GM21367 (cell line): ENCODE measurements around the gene C6orf15.

ENCODE experiments used
- ATAC-seq: cut with Tn5 transposase; IDR thresholded peaks from one replicate; pipeline ENCODE4 v1.9.1; 2021; ENCODE audit not compliant: unreplicated experiment

Gene C6orf15

GRCh38 chr6:31131595-31131994, 19.2 kb upstream of the C6orf15 start:
- no peak for ATAC-seq

DNA sequence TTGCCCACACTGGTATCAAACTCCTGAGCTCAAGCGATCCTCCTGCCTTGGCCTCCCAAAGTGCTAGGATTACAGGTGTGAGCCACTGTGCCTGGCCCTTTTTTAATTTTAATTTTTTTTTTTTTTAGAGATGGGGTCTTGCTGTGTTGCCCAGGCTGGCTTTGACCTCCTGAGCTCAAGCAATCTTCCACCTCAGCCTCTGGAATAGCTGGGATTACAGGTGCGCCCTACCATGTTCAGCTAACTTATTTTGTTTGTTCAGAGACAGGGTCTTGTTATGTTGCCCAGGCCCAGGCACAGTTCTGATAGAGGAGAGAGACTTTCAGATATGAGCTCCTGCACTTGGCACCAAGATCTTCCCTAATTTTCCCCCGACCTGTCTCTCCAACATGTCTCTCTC, 18.4 kb upstream of the C6orf15 start:
- ATAC-seq = no peak

- ATAC-seq = no peak
These were observed 16.8 kb upstream of the C6orf15 start for GRCh38 chr6:31129130-31129529.

DNA sequence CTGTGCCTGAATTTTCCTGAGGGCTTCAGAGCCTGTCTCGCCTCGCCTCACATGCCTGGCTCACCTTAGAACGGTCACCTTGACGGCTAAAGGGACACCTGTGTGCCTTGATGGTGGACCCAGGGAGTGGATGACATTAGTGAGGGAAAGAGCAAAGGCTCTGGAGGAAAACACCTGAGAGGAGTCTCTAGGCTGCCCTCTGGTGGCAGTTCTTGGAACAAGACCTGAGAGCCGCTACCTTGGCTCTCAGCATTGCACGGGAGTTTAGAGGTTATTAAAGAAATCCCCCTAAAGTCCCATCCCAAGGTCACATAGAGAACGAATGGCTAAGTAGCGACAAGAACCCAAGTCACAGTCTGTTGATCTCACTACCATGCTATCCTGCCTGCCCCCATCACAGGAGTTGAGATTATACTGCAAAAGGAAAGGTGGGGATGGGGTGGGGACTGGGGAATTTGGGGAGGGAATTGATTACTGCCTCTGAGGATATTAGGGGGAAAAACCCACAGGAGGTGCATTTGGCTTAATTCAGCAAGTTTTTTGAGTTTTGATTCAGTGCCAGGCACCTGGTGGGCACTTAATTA, 15.8 kb upstream of the C6orf15 start:
- ATAC-seq = no peak

- no peak for ATAC-seq
These were observed 14.2 kb upstream of the C6orf15 start for GRCh38 chr6:31126396-31127175.

DNA sequence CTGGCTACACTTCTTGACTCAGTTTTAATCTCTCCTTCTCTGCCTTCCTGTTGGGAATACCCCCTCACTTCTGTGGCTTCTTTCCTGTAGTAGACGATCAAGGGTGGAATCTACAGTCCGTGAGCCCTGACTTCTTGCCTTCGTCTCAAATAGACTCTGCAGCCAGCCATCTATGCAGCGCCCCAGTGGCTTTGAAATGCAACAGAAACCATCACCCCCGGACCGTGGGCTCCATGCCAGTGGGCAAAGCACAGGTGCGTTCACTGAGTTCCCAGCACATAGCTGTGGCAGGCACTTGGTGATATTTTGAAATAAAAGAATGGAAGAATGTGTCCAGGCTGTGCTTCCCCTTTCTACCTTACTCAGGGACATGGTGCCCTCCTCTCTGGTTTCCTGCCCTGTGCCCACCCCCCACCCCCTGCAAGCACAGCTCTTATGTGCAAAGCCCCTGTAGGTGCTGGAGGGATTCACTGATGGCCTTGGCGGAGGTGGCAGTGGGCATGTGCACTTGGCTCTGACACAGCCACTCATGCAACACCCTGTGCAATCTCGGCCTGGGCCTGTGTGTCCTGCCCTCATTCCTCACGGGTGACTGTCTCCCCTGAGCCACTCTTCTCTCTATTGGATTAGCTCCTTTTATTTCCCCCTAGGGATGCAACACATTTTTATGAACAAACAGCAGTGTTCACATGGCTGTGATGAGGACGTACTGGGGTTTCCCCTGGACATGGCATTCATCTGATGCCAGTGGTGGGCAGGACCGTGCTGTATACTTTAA, 13.4 kb upstream of the C6orf15 start:
- no peak for ATAC-seq

- no peak for ATAC-seq
These were observed 12.8 kb upstream of the C6orf15 start for GRCh38 chr6:31125162-31125561.

DNA sequence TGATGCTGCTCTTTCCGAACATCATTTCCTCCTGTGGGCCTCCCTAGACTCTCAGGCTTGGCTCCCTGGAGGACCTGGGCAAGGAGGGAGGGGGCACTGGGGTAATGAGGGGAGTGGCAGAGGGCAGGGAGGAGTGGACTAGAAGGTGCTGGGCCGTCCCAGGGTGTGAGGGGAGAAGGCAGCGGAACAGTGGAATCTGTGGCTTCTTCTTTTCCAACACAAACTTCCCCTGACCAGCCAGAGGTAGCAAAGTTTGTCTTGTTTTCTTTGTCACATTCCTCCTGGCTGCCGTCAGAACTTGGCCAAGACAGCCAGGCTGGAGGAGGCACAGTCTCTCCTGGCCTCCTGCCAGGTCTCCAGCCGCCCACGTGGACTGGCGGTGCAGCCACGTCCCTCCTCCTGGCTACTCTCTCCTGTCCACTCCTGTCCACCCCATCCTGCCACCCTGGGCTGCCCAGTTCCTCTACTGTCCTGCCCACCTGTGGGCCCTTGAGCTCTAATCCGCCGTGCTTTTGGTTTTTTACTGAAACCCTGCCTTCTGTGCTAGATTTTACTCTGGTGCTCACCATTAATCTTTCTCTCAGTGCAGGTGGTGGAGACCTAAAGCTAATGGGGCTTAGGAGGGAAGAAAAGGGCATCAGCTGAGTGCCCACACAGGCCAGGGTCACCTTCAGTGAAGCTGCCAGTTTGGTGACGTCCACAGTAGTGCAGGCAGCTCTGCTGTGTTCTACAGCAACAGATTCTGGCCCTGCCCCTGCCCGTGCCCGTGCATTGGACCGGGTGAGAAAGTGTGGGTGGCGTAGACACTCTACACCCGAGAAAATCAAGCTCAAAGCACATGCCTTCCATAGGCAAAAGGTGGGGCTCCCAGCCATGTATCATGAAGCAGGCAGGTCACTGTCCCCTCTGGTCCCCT, 10.7 kb upstream of the C6orf15 start:
- no peak for ATAC-seq

DNA sequence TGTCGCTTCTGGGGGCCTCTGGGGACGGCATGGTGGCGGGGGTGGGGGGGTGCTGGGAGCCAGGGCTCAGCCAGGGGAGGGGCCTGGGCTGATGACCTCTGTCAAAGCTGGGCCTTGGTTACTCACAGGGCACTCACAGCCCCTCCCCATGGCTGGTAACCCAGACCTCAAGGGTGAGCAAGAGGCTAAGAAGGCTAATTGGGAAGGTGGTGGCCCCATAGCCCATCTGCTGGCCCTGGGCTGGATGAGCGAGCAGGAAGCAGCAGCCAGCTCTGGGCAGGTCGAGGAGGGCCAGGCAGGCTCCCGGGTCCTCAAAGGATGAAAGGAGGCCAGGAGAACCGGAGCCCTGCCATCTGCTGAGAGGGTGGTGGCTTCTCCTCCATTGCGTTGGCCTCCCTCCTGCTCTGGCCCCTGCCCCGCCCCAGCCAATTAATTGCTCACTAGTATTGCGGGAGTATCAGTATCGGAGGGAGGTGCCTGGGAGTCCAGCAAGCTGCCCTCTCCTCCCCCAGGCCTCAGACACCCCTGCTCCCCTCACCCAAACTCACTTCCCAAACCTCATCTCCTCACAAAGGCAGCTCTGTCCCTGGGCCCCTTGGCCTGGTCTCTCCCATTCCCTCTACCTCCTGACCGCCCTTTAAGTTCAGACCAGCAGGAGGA, 8.9 kb upstream of the C6orf15 start:
- no peak for ATAC-seq

- no peak for ATAC-seq
These were observed 8.0 kb upstream of the C6orf15 start, which contains the start of gene CDSN for GRCh38 chr6:31120151-31120915. Gene CDSN, minus strand, starts transcription at chr6:31120446. Its CDS starts 27 bp downstream, at chr6:31120419.

DNA sequence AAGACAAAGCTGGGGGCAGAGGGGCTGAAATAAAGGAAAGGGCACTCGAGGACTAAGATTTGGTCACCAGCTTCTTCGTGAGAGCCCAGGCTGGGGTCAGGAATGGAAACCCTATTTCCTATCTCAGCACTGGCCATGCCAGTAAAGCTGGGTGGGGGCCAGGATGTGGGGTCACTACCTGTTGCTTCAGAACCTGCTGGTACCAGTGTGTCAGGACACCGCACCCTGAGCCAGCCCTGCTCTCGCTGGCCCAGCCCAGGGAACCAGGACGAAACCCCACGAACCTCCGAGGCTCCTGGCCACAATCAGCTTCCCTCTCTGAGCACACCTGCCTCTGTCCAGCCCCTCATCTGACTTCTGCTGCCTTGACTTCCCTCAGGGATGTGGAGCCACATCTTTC, 5.8 kb upstream of the C6orf15 start:
- ATAC-seq = no peak

- ATAC-seq = no peak
These were observed 4.4 kb upstream of the C6orf15 start for GRCh38 chr6:31116661-31117385.

DNA sequence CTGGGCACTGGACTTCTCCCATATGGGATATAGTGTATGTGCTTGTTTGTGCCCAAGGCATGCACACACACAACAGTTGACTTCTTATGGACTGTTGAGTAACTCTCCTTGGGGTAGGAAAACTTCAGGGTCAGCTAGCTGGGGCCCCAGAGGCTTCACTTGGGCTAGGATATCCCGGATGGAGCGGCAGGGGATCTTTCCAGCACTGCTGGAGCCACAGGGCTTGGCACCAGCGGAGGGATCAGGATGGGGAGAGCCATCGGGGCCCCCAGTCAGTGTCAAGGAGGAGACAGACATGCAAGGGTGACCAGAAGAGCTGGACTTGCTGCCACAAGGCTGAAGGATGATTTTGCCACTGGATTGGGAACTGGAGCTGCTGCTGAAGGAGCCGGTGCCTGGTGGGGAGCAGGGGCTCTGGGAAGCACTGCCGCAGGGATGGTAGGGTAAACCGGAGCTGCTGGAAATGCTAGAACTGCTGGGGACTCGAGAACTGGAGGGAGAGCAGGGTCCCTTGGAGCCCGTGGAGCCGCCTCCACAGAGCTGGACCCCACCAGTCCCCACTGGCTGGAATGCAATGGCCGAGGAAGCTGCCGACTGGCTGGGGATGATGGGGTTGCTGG, 3.7 kb upstream of the C6orf15 start:
- ATAC-seq = no peak

DNA sequence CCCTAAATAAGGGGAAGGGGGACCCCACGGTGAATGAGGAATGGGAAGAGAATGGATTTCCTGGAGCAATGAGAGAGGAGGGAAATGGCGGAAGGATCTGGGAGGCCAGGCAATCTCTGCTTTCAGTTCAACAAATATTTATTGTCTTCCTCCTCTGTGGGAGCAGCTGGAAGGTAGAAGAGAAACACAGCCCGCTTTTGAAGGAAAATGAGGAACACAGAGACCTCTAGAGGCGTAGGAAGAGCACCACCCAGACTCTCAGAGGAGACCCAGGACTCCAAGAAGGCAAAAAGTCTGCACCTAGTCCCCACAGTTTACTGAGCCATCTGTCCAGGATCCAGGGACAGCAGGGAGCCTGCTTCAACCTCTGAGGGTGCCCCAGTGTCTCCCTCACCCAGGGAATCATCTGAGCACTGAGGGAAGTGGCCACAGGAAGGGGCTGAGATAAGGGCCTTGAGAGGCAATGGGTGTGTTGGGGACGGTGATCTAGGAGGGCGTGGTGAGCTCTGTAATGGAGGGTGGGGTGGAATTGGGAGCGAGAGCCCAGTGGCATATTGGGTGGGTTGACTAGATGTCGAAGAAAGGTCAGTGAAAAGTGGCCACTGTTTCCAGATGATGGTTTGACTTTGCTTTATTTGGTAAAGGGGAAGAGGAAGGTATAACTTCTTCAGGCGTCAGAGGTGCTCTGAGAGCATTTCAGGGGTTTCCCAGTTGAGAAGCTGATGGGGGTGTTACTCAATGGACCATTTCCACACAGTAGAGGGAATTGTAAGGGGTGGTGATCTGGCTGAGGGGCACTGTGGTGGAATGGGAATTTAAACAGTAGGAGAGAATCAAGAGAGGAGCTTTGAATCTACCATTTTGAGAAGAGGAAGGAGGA, 2.8 kb upstream of the C6orf15 start:
- ATAC-seq = no peak

DNA sequence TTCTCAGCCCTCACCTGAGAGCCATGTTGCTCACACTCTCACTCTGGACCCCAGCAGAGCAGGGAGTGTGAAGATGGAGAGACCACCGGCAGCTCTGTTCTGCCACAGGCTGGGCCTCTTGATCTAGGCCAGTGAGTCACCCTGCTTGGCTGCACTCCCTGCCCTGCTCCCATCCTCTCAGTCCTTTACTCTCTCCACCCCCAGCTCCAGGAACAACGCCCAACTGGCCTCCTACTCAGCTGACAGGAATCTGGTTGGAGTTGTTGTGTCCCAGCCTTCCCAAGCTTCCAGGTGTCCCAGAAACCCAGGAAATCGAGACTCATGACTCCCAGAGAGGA, 2.1 kb upstream of the C6orf15 start, which contains the start of gene PSORS1C1:
PSORS1C1 (plus strand) TSS at position 260 of the 338 bp plus-strand sequence. CDS start 14,833 bp downstream, outside the sequence.
- no peak for ATAC-seq

DNA sequence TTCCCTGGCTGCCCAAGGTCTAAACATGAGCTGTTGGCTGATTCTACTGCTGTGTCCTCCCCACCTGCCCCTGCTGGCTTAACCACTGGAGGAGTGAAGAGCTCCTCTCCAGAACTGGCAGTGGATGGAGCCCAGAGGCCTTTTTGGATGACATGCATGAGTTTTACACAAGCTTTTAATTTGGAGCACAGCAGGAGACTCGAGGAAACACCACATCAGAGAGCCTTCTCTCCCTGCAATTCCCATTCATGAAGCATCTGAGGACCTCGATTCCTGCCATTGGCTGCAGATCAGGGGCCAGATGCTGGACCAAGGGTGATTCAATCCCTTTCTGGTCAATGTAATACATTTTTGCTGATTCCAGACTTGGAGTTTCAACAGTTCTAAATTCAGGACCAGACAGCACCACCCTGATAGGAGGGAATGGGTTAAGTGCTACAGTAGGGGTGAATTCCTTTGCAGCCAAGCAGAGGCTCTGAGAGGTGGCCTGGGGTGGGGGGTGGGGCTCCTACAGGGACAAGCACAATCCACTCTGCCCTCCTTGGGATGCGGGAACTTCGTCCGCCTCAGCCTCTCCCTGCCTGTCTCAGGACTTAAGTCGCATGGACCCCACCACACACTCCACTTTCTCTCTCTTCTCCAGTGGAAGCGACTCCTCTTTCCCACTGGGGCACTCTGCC, 1.6 kb upstream of the C6orf15 start:
- ATAC-seq = no peak

DNA sequence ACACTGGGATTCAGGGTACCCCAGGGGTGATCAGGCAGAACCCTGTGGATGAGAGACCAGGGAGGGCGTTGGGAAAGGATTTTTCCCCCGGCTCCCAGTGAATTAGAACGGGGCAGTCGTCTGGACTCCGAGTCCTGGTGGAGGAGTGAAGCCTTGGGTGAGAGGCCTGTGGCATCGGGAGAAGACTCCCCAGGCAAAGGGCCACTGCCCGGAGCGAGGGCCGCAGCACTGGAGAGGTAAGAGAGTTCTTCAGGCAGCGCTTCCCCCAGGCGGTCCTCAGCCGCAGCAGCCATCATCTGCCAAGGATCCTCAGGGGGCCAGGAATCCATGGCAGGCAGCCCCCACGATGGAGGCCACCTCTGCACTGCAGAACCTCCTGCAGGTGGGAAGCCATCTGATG, 663 bp downstream of the C6orf15 start:
- ATAC-seq = no peak
